Fibroblast of skin of right quadriceps (primary cell): ENCODE results near the gene CYTH4.

ENCODE experiments used
- DNase-seq: peaks from one replicate; pipeline ENCODE4 v3.0.0-alpha.2; 2013

CYTH4 gene

GRCh38 chr22:37331856-37332536 is 49.7 kb downstream of the CYTH4 start:
- no peak for DNase-seq

DNA sequence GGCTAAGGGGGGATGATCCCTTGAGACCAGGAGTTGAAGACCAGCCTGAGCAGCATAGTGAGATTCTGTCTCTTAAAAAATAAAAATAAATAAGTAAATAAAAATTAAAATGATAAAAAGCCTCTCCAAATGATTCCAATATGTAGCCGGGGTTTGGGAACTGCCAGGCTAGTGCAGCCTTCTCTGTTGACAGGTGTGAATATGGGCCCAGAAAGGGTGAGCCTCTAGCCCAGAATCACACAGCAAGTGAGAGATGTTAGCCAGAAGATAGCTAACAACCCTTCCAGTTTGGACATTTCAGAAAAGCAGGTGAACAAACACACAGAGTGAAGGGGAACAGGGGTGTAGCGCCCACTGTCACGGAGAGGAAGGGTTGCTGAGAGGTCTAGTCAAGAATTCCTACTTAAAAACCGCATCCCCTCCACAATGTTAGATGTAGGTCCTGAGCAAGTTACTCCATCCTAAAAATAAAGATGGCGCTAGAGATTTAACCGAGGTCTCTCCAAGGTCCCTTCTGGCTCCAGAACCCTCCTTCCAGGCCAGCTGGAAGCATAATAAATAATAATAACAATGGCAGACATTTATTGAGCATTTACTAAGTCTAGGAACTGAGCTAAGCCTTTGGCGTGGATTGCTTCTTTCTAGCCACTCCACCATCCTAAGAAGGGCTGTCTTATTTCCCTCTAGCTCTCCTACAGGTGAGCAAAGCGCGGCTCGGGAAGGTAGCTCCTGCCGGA is 51.6 kb downstream of the CYTH4 start:
- DNase-seq = no peak

- DNase-seq = no peak
These were observed 52.2 kb downstream of the CYTH4 start for GRCh38 chr22:37334461-37334858.

DNA sequence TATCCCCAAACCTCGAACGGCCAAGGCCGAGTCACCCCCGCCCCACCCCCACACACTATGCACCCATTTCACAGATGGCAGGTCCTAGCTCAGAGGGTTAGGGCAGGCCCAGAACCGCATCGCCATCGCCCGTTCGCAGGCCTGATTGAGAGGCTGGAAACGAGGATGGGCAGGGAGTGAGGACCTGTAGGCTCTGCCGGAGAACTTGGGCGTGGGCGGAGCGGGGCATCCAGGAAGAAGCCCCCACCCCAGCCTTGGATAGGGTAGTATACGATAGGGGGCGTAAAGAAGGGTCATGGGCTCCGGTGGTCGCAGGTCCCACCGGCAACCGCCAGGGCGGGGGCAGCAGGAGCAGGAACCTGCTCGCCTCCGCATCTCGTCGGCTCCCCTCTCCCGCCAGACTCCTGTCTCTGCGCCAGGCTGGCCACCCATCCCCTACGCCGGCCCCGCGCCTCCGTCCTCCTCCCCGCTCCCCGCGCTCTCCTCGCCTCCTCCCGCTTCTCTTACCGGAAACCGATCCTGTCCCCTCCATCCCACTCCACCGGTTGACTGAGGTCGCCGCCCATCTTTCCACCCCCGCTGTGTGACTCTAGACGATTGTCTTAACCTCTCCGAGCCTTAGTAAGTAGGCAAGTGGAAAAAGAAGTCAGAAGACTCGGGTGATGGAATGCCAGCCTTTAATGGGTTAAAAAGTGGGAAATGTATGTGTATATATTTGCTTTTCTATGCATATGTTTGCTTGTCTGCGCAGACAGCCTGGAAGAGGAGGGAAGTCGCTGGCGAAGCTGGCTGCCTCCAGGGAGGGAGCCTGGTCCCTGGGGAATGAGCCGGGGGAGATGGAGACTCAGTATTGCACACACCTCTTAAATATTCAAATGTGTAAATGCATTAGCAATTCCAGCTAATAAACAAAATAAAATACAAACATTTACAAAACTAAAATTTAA is 52.8 kb downstream of the CYTH4 start:
- peak; percentile 28 for DNase-seq

GRCh38 chr22:37335806-37336199 is 53.5 kb downstream of the CYTH4 start:
- no peak for DNase-seq

DNA sequence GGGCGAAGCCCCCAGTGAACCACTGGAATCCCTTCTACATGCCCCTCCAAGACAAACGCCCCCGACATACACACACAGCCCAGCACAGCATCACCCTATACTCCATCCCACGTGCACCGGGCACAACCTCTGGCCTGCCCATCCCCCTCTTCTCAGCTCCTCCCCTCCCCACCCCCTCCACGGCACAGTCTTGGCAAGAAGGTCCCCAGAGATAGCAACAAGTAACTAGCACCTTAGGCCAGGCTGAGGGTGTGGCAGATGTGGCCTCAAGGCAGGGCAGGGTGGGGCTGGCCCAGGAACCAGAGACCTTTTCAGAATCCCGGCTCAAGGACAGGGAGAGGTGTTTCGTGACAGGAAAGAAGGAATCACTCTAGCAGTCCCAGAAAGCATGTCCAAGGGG is 54.3 kb downstream of the CYTH4 start:
- DNase-seq = no peak

DNA sequence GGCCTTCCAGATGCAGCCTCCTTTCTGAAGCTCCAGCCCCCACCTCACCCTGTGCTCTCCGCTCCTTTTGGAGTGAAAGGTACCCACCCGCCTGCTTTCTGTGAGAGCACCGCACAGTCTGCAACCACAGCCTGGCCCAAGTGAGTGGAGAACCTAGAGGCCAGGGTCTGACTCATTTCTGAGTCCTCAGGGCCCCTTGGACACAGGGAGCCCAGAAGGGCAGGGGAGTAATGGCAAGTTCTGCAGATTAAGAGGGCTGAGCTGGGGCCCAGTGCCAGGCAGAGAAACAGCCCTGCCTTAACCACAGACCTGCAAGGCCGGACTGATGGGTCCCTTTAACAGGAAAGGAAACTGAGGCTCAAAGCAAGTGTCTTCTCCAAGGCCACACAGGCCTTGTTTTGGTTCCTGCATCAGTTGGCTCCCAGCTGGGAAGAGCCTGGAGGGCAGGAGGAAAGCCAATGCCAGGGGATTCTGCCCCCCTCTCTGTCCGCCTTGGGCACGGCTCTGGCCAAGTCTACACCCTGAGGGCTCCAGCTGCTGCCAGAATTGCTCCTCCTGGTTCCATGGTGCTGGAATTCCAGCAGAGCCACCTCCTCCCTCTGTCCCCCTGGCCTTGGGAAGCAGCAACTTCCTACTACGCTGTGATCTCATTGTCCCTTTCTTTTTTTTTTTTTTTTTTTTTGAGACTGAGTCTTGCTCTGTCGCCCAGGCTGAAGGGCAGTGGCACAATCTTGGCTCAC is 55.1 kb downstream of the CYTH4 start:
- no peak for DNase-seq

DNA sequence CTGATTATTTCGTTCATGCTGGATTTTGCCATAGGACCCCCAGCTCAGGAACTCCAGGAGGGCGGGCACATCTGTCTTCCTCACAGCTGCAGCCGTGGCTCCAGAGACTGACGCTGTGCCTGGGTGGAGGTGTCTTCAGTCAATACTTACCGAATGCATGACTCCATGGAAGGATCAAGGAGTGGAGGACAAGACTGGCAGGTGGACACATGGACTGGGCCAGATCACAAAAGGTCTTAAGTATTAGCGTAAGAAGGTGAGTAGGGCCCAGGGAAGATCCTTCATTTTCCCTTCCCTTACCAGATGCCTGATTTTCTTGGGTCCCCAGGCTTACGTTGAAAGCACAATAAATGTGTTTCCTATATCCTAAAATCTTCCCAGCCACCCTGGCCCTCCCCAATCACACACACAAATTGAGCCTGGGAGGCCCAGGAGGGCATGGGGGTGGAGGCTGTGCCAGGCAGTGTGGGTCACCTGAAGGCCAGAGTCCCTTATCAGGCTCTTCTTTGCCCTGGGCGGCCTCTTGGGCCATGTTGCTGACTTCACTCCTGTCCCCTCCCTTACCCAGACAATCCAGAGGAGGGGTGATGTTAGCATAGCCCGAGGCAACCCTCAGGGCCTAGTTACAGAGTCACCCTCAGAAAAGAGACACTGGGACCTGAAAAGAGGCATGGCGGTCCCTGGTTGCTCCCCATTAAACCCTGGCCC is 56.4 kb downstream of the CYTH4 start:
- DNase-seq = no peak

GRCh38 chr22:37340331-37341262 is 58.3 kb downstream of the CYTH4 start:
- no peak for DNase-seq

DNA sequence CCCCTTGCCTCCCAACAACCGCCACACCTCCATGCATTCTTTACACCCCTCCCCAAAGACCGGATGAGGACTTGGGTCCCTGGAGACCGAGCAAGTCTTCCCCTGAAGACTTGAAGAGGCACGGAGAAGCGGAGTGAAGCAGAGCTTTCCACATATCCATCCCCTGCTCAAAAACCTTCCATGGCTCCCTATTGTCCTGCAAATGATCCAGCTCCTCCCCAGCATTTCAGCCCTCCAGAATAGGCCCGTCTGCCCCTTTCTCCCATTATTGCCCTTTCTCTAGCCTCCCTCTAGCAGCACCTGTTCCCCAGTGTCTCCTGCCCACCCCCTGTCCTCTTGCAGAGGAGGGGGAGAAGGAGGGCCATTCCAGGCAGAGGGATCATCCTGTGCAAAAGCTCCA is 59.8 kb downstream of the CYTH4 start:
- DNase-seq = no peak

DNA sequence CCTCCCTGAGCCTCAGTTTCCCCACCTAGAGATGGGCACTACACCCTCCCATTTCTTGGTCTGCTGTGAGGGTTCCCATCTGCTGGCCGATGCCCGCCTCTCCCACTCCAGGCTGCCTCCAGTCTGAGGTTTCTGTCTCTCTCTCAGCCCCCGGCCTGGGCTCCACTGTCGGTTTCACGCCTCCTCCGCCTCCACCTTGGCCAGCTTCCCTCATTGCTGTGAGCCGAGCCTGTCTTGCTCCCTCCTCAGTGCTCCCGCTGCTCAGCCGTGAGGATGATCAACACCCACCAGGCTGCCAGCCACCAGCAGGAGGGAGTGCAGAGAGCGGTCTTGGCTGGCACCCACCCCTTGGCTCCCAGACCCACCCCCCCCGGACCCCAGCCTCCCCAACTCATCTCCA is 61.0 kb downstream of the CYTH4 start:
- no peak for DNase-seq

DNA sequence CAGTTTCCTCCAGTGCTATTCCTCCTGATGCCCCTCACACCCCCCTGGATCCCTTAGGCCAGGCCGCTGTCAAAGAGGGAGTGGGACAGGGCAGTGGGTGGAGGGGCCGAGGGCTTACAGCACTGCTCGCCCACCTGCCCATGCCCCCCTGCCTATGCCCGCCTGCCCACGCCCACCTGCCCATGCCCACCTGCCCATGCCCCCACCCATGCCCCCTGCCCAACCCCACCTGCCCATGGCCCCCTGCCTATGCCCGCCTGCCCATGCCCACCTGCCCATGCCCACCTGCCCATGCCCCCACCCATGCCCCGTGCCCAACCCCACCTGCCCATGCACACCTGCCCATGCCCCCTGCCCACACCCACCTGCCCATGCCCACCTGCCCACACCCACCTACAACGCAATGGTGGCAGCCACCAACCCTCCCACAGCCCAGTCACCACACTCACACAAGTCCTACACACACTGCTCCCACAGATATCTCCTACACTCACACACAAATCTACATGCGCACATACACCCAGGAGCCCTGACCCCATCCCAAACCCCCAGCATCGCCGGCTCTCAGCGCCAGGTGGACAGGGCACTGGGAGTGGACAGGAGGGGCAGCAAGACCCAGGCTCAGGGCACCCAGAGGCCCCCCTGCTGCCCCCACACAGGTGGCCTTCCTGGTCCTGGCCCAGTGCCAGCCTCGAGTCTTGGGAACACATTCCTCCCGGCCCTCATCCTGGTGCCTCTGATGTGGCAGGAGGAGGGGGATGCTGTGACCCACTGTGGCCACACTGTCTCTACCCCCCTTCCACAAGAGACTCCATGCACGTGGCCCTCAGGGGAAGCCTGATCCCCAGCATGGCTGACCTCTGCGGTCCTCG is 61.8 kb downstream of the CYTH4 start:
- DNase-seq = no peak

GRCh38 chr22:37344735-37345449 is 62.6 kb downstream of the CYTH4 start:
- no peak for DNase-seq

DNA sequence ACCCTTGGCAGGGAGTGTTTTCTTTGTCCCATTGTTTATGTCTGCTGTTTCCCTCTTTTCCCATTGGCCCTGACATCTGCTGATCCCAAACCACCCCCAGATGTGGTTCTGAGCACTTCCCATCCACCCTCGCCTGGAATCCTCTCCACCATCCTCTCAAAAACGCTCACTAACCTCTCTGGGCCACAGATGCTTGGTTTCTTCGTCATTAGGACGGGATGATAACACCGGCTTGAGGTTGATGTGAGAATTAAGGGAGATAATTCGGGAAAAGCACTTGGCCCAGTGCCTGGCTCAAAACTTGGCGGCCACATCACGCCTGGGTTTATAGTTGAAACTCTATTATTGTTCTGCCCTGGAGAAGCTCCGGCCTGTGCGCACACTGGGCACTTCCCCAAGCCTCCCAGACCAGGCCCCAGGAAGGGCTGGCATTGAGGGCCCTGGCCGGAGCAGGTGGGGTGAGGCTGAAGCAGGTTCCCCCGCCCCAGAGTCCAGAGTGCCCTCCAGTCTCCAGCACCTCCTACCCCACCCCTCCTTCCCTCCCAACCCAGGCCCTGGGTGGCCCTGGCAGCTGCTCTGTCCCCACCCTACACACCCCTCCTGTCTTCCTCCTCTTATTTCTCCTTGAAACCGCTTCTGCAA is 63.7 kb downstream of the CYTH4 start:
- DNase-seq = peak; percentile 96

DNA sequence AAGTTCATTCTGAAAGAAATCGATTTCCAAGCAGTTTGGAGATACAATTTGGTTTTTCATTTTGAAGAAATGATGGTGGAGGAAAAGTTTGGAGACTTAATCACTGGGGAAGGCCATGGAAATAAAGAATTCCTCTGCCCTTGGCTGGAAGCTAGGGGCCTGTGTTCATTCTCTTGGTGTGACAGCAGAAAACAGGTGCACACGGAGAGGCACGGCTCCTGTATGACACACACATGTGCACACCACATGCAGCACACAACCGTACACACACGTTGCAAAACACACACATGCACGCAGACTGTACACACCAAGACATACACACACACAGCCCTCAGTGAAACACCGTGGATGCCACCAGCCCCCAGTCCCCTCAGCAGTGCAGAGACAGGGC is 64.2 kb downstream of the CYTH4 start:
- DNase-seq = no peak

DNA sequence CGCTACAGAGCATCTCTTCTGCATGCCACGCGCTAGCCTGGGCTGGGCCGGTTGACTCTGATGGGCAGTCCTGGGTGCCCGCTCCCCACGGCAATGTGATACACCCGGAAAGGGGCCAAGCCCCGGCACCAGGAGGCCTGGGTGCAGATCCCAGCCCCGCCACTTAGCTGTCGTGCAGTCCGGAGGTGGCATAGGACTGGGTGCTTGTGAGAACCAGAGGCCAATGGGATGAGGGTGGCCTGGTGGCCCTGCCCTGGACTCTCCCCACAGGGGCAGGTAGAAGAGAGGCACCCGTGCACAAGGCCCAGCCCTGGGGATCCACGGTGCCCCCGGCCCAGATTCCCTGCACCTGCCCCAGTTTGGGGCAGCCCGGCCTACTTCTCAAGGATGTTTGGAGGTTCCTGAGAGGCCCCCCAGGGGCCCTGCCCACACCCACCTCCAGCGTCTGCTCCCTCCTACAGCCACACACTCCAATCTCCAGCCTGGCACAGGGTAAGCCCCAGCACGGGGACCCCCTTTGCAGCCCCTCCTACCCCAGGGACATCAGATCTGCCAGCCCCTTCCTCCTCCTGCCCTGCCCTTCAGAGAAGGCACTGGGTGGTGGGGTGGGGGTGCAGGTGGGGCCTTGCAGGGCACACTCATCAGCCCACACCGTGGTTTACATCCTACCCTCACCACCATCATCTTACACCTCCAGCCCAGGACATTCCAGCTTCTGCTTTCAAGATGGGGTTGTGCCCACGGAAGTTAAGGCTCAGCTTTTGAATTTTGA is 66.9 kb downstream of the CYTH4 start:
- DNase-seq = no peak

DNA sequence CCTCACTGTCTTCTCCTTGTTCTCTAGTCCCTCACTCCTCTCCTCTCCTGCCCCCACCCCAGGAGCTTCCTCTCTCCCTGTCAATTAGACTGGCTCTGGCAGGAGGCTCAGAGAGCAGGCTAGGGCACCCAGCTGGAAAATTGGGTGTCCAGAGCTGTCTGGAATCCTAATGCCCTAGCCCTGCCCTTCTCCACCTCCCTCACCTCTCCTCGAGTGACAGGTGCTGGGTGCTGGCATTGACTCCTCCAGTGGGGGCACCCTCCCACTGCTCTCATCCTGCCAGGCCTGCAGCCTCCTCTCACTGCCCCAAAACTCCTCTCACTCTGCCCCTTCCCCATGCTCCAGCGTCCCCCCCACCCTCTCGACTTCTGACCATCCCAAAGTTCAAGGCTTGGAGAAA is 68.9 kb downstream of the CYTH4 start:
- DNase-seq = no peak

GRCh38 chr22:37352481-37352880 is 70.2 kb downstream of the CYTH4 start:
- DNase-seq = no peak
